ENCODE results near the gene HLX.

The HLX gene

DNA sequence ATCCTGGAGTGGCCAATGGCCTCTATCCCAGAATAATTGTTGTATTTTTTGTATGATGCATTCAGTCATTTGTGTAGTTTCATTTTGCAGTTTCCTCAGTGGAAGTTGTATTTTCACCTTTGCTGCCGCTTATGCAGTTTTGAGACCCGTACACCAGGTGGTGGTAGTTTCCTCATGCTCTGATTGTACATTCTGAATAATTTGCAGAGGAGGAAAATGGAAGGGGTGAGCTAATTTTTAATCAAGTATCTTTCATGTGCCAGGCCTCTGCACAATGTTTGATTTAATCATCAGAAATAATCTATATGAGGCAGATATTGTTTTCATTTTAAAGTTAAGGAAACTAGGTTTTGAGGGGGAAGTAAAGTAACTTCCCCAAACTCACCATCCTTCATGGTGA lies 29.5 kb downstream of the HLX start:
- no peaks in the 10 kb centered on the region for H3K9me3 ChIP-seq (ENCODE audit: control insufficient read depth, insufficient read depth, low read length)
- no peak overlapping the region for H3K9ac ChIP-seq (ENCODE audit: low read depth, low read length)
- H3K4me1 ChIP-seq (ENCODE audit: control insufficient read depth, insufficient read depth, low read length) = peaks cover 2% of the 10 kb centered on the region
- no peaks in the 10 kb centered on the region for H3K36me3 ChIP-seq (ENCODE audit: control insufficient read depth, insufficient read depth, low read length)
- no peak overlapping the region for H3K4me3 ChIP-seq (ENCODE audit: low read depth, low read length)
- H3K27me3 ChIP-seq (ENCODE audit: control insufficient read depth, insufficient read depth, low read length) = peaks cover 19% of the 10 kb centered on the region

DNA sequence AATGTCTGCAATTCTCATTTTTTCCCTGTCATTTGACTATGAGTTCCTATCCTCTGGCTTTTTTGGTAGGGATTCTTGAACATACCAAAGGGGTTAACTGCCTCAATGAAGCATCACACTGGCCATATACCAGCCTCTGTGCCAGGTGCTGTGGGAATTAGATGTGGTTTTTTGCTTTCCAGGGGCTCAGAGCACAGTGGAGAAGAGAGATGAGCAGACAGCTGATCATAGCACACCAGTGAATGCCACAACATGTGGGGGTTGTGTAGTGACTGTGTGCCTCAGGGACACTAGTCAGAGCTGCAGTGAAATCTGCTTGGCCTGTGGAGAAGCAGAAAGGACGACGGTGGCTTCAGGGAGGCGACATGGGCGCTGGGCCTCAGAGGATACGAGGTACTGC lies 30.8 kb downstream of the HLX start:
- Histone ChIP-seq H3K27me3 (ENCODE audit: control insufficient read depth, insufficient read depth, low read length) (peaks cover 8% of the 10 kb centered on the region), H3K9me3 (ENCODE audit: control insufficient read depth, insufficient read depth, low read length) (no peaks in the 10 kb centered on the region), H3K4me1 (ENCODE audit: control insufficient read depth, insufficient read depth, low read length) (no peaks in the 10 kb centered on the region), H3K36me3 (ENCODE audit: control insufficient read depth, insufficient read depth, low read length) (no peaks in the 10 kb centered on the region), H3K4me3 (ENCODE audit: low read depth, low read length) (no peak overlapping the region), H3K9ac (ENCODE audit: low read depth, low read length) (no peak overlapping the region)

DNA sequence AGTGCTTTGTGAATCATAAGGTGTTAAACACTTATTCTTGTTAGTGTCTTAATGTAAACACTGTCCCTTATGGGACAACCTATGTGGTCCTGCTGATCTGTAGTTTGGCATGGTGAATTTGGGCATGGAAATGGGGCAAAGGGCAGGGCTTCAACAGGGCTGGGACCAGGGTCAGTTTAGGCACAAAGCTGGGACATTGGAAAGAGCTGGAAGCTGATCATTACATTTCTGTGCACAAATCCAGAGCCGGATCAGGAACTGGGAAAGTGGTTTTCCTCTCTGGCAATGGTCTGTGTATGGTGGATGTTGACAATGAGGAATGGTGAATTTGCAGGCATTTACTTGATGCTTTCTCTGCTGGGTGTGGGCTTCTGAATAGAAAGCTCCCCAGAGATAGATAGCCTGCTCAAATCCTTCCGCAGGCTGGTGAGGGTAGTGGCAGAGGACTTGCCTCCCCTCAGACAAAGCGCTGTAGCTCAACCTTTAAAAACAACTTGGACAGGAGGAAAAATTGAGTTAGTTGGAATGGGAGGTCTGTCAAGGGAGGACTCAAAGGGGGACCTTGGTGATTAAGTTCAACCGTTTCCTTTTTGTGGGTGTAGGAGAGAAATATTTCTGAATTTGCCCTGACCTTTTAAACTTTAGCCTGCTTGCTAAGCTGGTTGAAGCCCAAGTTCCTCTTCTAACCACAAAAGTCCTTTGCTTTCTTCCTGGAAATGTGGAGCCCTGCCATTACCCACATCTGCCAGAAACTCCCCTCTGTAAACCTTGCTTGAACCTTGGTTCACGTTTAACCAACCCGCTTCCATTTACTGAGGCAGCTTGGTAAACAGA lies 35.3 kb downstream of the HLX start:
- no peaks in the 10 kb centered on the region for H3K27me3 ChIP-seq (ENCODE audit: control insufficient read depth, insufficient read depth, low read length)
- H3K9ac ChIP-seq (ENCODE audit: low read depth, low read length) = no peak overlapping the region
- H3K4me1 ChIP-seq (ENCODE audit: control insufficient read depth, insufficient read depth, low read length) = no peaks in the 10 kb centered on the region
- no peaks in the 10 kb centered on the region for H3K9me3 ChIP-seq (ENCODE audit: control insufficient read depth, insufficient read depth, low read length)
- no peaks in the 10 kb centered on the region for H3K36me3 ChIP-seq (ENCODE audit: control insufficient read depth, insufficient read depth, low read length)
- no peak overlapping the region for H3K4me3 ChIP-seq (ENCODE audit: low read depth, low read length)

DNA sequence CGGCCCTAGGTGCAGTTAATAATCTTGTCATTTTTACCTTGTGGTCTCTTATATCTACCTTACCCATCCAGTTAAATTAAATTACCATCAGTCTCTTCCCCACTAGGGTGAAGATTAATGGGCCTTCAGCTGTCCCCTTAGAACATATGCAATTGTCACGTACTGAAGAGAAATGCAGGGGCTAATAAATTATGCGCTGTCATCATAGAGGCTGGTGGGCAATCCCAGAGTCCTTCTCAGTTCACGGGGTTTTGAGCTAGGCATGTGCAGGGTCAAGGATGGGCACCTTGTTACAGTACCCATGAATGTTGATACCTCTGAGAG lies 35.8 kb downstream of the HLX start:
- no peak overlapping the region for H3K4me3 ChIP-seq (ENCODE audit: low read depth, low read length)
- no peaks in the 10 kb centered on the region for H3K9me3 ChIP-seq (ENCODE audit: control insufficient read depth, insufficient read depth, low read length)
- H3K9ac ChIP-seq (ENCODE audit: low read depth, low read length) = no peak overlapping the region
- no peaks in the 10 kb centered on the region for H3K36me3 ChIP-seq (ENCODE audit: control insufficient read depth, insufficient read depth, low read length)
- H3K27me3 ChIP-seq (ENCODE audit: control insufficient read depth, insufficient read depth, low read length) = no peaks in the 10 kb centered on the region
- no peaks in the 10 kb centered on the region for H3K4me1 ChIP-seq (ENCODE audit: control insufficient read depth, insufficient read depth, low read length)

DNA sequence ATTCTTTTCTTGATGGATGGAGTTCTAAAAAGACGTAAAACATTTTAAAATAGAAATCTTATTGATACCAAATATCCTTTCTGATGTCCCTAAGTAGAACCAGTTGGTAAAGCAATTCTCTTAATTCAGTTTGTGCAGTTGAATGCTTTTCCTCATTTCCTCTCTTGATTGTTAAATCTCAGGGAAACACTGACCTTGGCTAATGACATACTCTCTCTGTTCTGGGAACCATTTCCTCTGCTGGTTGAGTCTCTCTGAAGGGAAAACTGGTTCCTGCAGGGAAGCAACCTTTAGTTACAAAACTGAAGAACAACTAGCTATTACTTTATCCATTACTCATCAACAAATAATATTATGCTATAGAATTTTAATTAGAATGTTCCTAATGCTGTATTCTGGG lies 36.7 kb downstream of the HLX start:
- Histone ChIP-seq H3K27me3 (ENCODE audit: control insufficient read depth, insufficient read depth, low read length) (no peaks in the 10 kb centered on the region), H3K36me3 (ENCODE audit: control insufficient read depth, insufficient read depth, low read length) (no peaks in the 10 kb centered on the region), H3K4me1 (ENCODE audit: control insufficient read depth, insufficient read depth, low read length) (no peaks in the 10 kb centered on the region), H3K9ac (ENCODE audit: low read depth, low read length) (no peak overlapping the region), H3K4me3 (ENCODE audit: low read depth, low read length) (no peak overlapping the region), H3K9me3 (ENCODE audit: control insufficient read depth, insufficient read depth, low read length) (no peaks in the 10 kb centered on the region)

DNA sequence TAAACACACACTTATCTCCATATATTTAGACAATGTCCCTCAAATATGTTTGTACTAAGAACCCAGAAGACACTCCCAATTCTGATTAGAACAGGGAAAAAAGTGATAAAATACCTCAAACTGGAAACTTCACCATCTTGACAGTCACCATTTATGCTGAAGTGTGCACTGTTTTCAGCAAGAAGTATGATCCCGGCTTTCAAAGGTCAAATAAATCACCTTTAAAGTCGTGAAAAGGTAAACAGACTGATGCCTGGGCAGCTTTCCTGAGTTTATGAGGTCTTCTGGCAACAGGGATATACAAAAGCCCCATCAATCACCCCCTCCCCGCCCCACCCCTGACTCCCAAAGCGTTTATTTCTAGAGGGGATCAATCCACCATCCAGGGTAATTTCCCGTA lies 37.9 kb downstream of the HLX start:
- Histone ChIP-seq H3K4me1 (ENCODE audit: control insufficient read depth, insufficient read depth, low read length) (peaks cover 5% of the 10 kb centered on the region), H3K4me3 (ENCODE audit: low read depth, low read length) (no peak overlapping the region), H3K27me3 (ENCODE audit: control insufficient read depth, insufficient read depth, low read length) (no peaks in the 10 kb centered on the region), H3K9me3 (ENCODE audit: control insufficient read depth, insufficient read depth, low read length) (no peaks in the 10 kb centered on the region), H3K36me3 (ENCODE audit: control insufficient read depth, insufficient read depth, low read length) (no peaks in the 10 kb centered on the region), H3K9ac (ENCODE audit: low read depth, low read length) (no peak overlapping the region)

DNA sequence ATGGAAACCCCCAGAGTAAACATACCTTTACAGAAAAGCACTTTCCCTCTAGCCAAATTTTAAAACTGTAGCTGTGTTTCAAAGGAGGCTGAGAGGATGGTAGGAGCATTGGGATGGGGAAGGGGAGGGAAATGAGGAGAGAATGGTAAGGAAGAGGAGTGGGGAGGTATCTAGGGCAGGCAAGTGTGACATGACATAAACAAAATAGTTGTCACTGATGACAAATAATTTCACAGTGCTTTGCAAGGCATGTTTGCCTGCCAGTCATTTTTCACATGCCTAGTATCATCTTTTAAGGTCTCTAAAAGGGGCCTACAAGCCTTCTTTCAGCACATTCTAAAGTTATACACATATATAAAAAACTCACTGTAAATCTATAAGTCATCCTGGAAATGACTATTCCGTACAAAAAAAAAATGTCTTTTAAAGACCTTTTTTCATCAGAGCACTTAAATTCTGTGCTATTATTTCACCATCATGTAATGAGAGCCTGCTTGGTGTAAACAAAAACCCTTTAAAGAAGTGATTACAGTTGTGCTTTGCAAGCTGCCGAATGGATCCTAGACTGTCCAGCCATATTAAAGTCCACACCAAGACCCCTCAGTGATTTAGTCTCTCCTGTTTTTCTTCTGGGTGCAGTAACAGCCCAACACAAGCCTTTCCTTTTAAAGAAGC lies 38.4 kb downstream of the HLX start:
- Histone ChIP-seq H3K4me1 (ENCODE audit: control insufficient read depth, insufficient read depth, low read length) (peaks cover 5% of the 10 kb centered on the region), H3K27me3 (ENCODE audit: control insufficient read depth, insufficient read depth, low read length) (no peaks in the 10 kb centered on the region), H3K9ac (ENCODE audit: low read depth, low read length) (no peak overlapping the region), H3K4me3 (ENCODE audit: low read depth, low read length) (no peak overlapping the region), H3K36me3 (ENCODE audit: control insufficient read depth, insufficient read depth, low read length) (no peaks in the 10 kb centered on the region), H3K9me3 (ENCODE audit: control insufficient read depth, insufficient read depth, low read length) (no peaks in the 10 kb centered on the region)

DNA sequence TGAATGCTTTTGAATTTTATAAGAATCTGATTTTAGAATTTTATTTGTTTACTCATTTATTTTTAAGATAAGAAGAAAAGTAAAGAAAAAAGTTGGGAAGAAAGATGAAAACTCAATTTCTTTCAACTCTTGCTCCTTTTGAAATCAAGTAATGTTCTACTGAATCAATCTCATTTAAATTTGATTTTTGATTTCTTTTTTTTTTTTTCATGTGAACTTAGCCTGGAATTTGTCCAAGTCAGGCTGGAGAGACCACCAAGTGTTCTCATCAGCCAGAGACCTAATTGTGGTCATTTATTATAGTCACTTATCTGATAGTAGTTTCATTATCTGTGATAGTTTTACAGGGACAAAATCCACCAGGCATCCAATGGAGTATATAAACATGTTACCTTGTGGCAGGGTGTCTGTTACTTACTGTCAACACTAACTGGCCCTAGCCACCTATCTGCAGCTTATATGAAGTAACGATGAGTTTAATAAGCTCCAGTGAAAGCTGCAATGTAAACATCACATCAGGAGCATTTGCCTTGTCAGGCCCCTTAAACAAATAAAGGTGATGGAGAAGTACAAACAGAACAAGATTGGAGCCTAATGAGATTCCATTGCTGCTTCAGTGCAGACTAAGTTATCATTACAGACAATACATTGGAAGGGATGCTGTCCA lies 39.2 kb downstream of the HLX start:
- no peaks in the 10 kb centered on the region for H3K36me3 ChIP-seq (ENCODE audit: control insufficient read depth, insufficient read depth, low read length)
- peaks cover 5% of the 10 kb centered on the region for H3K4me1 ChIP-seq (ENCODE audit: control insufficient read depth, insufficient read depth, low read length)
- H3K9me3 ChIP-seq (ENCODE audit: control insufficient read depth, insufficient read depth, low read length) = no peaks in the 10 kb centered on the region
- H3K4me3 ChIP-seq (ENCODE audit: low read depth, low read length) = no peak overlapping the region
- H3K9ac ChIP-seq (ENCODE audit: low read depth, low read length) = no peak overlapping the region
- H3K27me3 ChIP-seq (ENCODE audit: control insufficient read depth, insufficient read depth, low read length) = no peaks in the 10 kb centered on the region

DNA sequence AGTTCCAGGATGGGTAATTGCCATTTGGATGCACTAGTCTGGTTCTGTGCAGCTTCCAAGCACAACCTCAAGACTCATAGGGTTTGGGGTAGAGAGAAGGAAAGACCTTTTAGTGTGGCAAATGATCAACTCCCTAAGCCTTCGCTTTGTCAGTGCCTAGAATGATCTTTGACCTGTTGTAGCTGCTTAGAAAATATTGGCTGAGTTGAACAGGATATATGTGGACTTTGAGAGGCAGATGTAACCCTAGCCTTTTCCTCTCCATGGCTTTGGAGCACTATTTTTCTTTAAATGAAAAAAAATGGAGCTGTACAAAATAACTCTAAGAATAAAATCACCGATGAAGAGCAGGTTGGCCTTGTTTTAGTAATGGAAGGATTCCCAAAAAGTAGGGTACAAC lies 41.7 kb downstream of the HLX start:
- Histone ChIP-seq H3K9me3 (ENCODE audit: control insufficient read depth, insufficient read depth, low read length) (no peaks in the 10 kb centered on the region), H3K36me3 (ENCODE audit: control insufficient read depth, insufficient read depth, low read length) (no peaks in the 10 kb centered on the region), H3K27me3 (ENCODE audit: control insufficient read depth, insufficient read depth, low read length) (no peaks in the 10 kb centered on the region), H3K4me1 (ENCODE audit: control insufficient read depth, insufficient read depth, low read length) (peaks cover 5% of the 10 kb centered on the region), H3K9ac (ENCODE audit: low read depth, low read length) (no peak overlapping the region), H3K4me3 (ENCODE audit: low read depth, low read length) (no peak overlapping the region)

DNA sequence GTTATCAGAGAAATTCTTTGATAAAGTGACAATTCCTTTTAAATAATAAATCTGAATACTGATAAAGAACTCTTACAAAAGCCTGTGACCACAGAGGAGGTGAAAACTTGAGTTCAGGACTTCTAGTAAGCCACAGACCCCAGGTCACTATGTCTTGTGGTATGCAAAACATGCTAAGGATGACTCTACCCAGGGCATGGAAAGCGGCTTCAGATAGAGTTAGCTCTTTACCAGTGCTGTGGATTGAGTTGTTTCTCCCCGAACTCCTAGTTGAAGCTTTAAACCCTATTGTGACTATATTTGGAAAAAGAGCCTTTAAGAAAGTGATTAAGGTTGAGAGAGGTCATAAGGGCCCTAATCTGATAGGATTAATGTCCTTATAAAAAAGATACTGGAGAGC lies 42.3 kb downstream of the HLX start:
- H3K9ac ChIP-seq (ENCODE audit: low read depth, low read length) = no peak overlapping the region
- H3K4me1 ChIP-seq (ENCODE audit: control insufficient read depth, insufficient read depth, low read length) = peaks cover 5% of the 10 kb centered on the region
- no peaks in the 10 kb centered on the region for H3K9me3 ChIP-seq (ENCODE audit: control insufficient read depth, insufficient read depth, low read length)
- no peaks in the 10 kb centered on the region for H3K27me3 ChIP-seq (ENCODE audit: control insufficient read depth, insufficient read depth, low read length)
- H3K4me3 ChIP-seq (ENCODE audit: low read depth, low read length) = no peak overlapping the region
- H3K36me3 ChIP-seq (ENCODE audit: control insufficient read depth, insufficient read depth, low read length) = no peaks in the 10 kb centered on the region

DNA sequence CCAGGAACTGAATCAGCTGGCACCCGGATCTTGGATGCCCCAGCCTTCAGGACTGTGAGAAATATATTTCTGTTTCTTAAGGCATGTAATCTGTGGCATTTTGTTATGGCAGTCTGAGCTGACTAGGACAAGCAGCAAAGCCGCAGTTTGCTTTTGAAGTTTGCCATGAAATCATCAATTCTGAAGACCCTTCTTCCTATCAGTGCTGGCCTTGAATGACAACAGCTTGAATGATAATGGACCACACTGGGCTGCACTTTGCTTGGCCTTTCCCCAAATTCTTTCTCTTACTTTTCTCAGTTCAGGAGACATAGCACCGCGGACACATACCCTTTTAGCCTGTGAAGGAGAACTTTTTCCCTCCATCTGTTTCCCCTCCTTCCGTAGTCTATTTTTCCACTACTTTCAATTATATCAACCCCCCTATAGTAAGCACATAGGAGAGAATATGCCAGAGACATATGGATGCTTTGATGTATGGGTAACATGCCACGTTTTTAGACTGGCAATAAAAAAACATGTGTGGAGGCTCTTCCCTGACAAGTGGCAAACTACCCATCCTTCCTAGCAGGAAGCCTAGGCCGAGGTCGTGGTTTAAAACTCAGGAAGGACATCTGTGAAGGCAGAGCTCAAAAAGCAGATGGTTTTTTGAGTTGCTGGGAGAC lies 42.9 kb downstream of the HLX start:
- no peaks in the 10 kb centered on the region for H3K36me3 ChIP-seq (ENCODE audit: control insufficient read depth, insufficient read depth, low read length)
- no peak overlapping the region for H3K9ac ChIP-seq (ENCODE audit: low read depth, low read length)
- no peaks in the 10 kb centered on the region for H3K9me3 ChIP-seq (ENCODE audit: control insufficient read depth, insufficient read depth, low read length)
- peaks cover 5% of the 10 kb centered on the region for H3K4me1 ChIP-seq (ENCODE audit: control insufficient read depth, insufficient read depth, low read length)
- H3K4me3 ChIP-seq (ENCODE audit: low read depth, low read length) = no peak overlapping the region
- no peaks in the 10 kb centered on the region for H3K27me3 ChIP-seq (ENCODE audit: control insufficient read depth, insufficient read depth, low read length)
